Trophoblast cell (in vitro differentiated cells and primary cell): ENCODE results near the gene KANSL1.

Source experiments
- DNase-seq, 2 donors: peaks; one replicate each; pipeline ENCODE4 v3.0.0-alpha.2; 2016
- H2AFZ ChIP-seq: 2 replicates; pipeline ENCODE4 v1.6.1; 2013; ENCODE audit warnings: low read length, moderate library complexity, mild to moderate bottlenecking; ENCODE audit not compliant: insufficient read depth, poor library complexity
- H2AK5ac ChIP-seq: 2 replicates; pipeline ENCODE4 v1.6.1; 2013; ENCODE audit warnings: mild to moderate bottlenecking, low read length
- H2BK120ac ChIP-seq: 2 replicates; pipeline ENCODE4 v1.6.1; 2013; ENCODE audit warnings: low read length, mild to moderate bottlenecking, moderate library complexity; ENCODE audit not compliant: insufficient read depth, poor library complexity
- H2BK12ac ChIP-seq: 2 replicates; pipeline ENCODE4 v1.6.1; 2013; ENCODE audit warnings: mild to moderate bottlenecking, low read length, moderate library complexity
- H2BK5ac ChIP-seq: 2 replicates; pipeline ENCODE4 v1.6.1; 2013; ENCODE audit warnings: low read length, low read depth, moderate library complexity, mild to moderate bottlenecking; ENCODE audit not compliant: poor library complexity
- H3K14ac ChIP-seq: 2 replicates; pipeline ENCODE4 v1.6.1; 2013; ENCODE audit warnings: mild to moderate bottlenecking, low read length
- H3K18ac ChIP-seq: 2 replicates; pipeline ENCODE4 v1.6.1; 2013; ENCODE audit warnings: mild to moderate bottlenecking, low read length
- H3K23ac ChIP-seq: 2 replicates; pipeline ENCODE4 v1.6.1; 2013; ENCODE audit warnings: low read length
- H3K27ac ChIP-seq: 2 replicates; pipeline ENCODE4 v1.5.1; 2013; ENCODE audit warnings: low read depth, mild to moderate bottlenecking, inconsistent platforms, low read length, moderate library complexity
- H3K27me3 ChIP-seq: 2 replicates; pipeline ENCODE4 v1.6.1; 2013; ENCODE audit warnings: inconsistent platforms, mild to moderate bottlenecking, low read length, moderate library complexity; ENCODE audit not compliant: insufficient read depth
- H3K36me3 ChIP-seq, 2 experiments: 1 replicate in 1 of 2; 2 replicates in 1 of 2; pipeline ENCODE4 v1.6.1; 2013; ENCODE audit warnings: low read length in 2 of 2, mild to moderate bottlenecking in 2 of 2, moderate library complexity in 1 of 2; ENCODE audit not compliant: insufficient read depth in 2 of 2, control insufficient read depth in 1 of 2
- H3K4ac ChIP-seq: 2 replicates; pipeline ENCODE4 v1.6.1; 2013; ENCODE audit warnings: low read depth, mild to moderate bottlenecking, low read length, moderate library complexity
- H3K4me1 ChIP-seq, 2 experiments: 1 replicate in 1 of 2; 2 replicates in 1 of 2; pipeline ENCODE4 v1.6.1; 2013; ENCODE audit warnings: low read length in 2 of 2, mild to moderate bottlenecking in 2 of 2, moderate library complexity in 1 of 2; ENCODE audit not compliant: insufficient read depth in 2 of 2, control insufficient read depth in 1 of 2
- H3K4me2 ChIP-seq: 2 replicates; pipeline ENCODE4 v1.6.1; 2013; ENCODE audit warnings: inconsistent platforms, mild to moderate bottlenecking, low read length, moderate library complexity
- H3K4me3 ChIP-seq: 2 replicates; pipeline ENCODE4 v1.5.1; 2013; ENCODE audit warnings: mild to moderate bottlenecking, low read depth, low read length, inconsistent platforms
- H3K79me1 ChIP-seq: one replicate; pipeline ENCODE4 v1.6.1; 2013; ENCODE audit warnings: low read length
- H3K79me2 ChIP-seq: 2 replicates; pipeline ENCODE4 v1.6.1; 2013; ENCODE audit warnings: low read length, mild to moderate bottlenecking; ENCODE audit not compliant: control insufficient read depth, insufficient read depth, poor library complexity
- H3K9ac ChIP-seq: 2 replicates; pipeline ENCODE4 v1.6.1; 2013; ENCODE audit warnings: mild to moderate bottlenecking, low read length
- H3K9me3 ChIP-seq: 2 replicates; pipeline ENCODE4 v1.6.1; 2013; ENCODE audit warnings: low read depth, mild to moderate bottlenecking, control low read depth, inconsistent platforms, low read length; ENCODE audit not compliant: insufficient read depth
- H4K12ac ChIP-seq: 2 replicates; pipeline ENCODE4 v1.6.1; 2013; ENCODE audit warnings: low read depth, mild to moderate bottlenecking, low read length, moderate library complexity
- H4K8ac ChIP-seq: 2 replicates; pipeline ENCODE4 v1.6.1; 2013; ENCODE audit warnings: low read depth, mild to moderate bottlenecking, low read length, moderate library complexity
- H4K91ac ChIP-seq: one replicate; pipeline ENCODE4 v1.6.1; 2013; ENCODE audit warnings: low read depth, mild to moderate bottlenecking, low read length, moderate library complexity
- WGBS: extraction: QIAGEN DNeasy Blood & Tissue Kit; methylation state at CpG from one replicate; pipeline ENCODE4 v1.1.7; 2013; ENCODE audit warnings: missing lambda C conversion rate; ENCODE audit not compliant: insufficient read length, insufficient coverage; ENCODE audit errors: extremely low coverage; 5-methylcytosine and 5-hydroxymethylcytosine counted together

KANSL1 gene

DNA sequence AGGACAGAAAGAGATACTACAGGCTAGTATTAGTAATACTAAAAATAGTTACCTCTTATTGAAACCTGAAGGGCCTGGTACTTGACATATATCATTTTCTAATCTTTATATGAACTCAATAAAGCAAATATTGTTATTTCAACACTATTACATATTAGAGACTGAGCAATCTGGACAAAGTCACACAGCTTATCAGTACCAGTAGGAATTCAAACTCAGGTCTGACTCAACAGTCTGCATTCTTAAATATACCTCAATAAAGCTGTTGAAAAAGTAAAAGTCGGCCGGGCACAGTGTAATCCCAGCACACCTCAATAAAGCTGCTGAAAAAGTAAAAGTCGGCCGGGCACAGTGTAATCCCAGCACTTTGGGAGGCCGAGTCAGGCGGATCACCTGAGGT, 67.4 kb downstream of the KANSL1 start:
- Histone ChIP-seq H3K18ac (no peak overlapping the region), H3K27me3 (no peaks in the 10 kb centered on the region), H4K12ac (no peak overlapping the region), H3K27ac (no peak overlapping the region), H3K14ac (no peak overlapping the region), H2BK12ac (no peak overlapping the region), H3K9me3 (no peaks in the 10 kb centered on the region), H3K4me1 (peaks cover 0 to 1% of the 10 kb centered on the region in 2 experiments), H3K4me3 (no peak overlapping the region), H2AK5ac (no peak overlapping the region), H3K4ac (peak overlapping the region; percentile 22), H3K36me3 (no peaks in the 10 kb centered on the region), H3K4me2 (no peak overlapping the region), H4K91ac (no peak overlapping the region), H3K79me2 (peaks cover 13% of the 10 kb centered on the region), H4K8ac (no peak overlapping the region), H2AFZ (no peak overlapping the region), H2BK120ac (no peak overlapping the region), H2BK5ac (no peak overlapping the region), H3K79me1 (no peaks in the 10 kb centered on the region), H3K23ac (no peak overlapping the region), H3K9ac (no peak overlapping the region)
- no CpG with 5 or more reads among the region's 6 CpGs for WGBS
- DNase-seq, result peak; percentile 20 to 74

DNA sequence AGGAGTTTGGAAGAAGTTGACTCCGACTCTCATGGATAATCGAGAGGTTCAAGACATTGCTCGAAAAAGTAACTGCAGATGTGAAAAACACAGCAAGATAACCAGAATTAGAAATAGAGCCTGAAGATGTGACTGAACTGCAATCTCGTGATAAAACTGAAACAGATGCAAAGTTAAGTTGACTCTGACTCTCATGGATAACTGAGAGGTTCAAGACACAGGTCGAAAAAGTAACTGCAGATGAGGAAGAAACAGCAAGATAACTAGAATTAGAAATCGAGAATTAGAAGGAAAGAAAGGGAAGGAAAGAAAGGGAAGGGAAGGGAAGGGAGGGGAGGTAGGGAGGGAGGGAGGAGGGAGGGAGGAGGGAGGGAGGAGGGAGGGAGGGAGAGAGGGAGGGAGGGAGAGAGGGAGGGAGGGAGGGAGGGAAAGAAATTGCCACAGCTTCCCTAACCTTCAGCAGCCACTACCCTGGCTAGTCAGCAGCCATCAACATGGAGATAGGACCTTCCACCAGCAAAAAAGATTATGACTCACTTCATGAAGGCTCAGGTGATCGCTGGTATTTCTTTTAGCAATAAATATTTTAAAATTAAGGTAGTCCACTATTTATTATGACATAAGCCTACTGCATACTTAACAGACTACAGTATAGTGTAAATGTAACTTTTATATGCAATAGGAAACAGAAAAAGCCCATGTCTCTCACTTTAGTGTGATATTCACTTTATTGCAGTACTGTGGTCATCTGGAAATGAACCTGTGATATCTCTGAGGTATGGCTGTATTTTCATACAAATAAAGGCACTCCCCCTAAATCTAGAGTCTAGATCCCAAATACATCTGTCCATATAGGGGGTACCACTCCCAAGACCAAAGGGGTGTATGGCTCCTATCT, 68.3 kb downstream of the KANSL1 start:
- Histone ChIP-seq H2BK5ac (no peak overlapping the region), H3K23ac (no peak overlapping the region), H3K27ac (no peak overlapping the region), H2AFZ (no peak overlapping the region), H3K27me3 (no peaks in the 10 kb centered on the region), H2BK120ac (no peak overlapping the region), H3K9me3 (no peaks in the 10 kb centered on the region), H3K4me3 (no peak overlapping the region), H3K18ac (no peak overlapping the region), H4K8ac (no peak overlapping the region), H2BK12ac (no peak overlapping the region), H4K91ac (no peak overlapping the region), H2AK5ac (no peak overlapping the region), H3K14ac (no peak overlapping the region), H4K12ac (no peak overlapping the region), H3K4me1 (peaks cover 0 to 1% of the 10 kb centered on the region in 2 experiments), H3K79me1 (no peaks in the 10 kb centered on the region), H3K79me2 (peaks cover 13% of the 10 kb centered on the region), H3K4me2 (no peak overlapping the region), H3K9ac (no peak overlapping the region), H3K36me3 (no peaks in the 10 kb centered on the region), H3K4ac (peak overlapping the region; percentile 71)
- DNase-seq, result peak in 1 of 2 donors; percentile 17
- no CpG with 5 or more reads among the region's 7 CpGs for WGBS

DNA sequence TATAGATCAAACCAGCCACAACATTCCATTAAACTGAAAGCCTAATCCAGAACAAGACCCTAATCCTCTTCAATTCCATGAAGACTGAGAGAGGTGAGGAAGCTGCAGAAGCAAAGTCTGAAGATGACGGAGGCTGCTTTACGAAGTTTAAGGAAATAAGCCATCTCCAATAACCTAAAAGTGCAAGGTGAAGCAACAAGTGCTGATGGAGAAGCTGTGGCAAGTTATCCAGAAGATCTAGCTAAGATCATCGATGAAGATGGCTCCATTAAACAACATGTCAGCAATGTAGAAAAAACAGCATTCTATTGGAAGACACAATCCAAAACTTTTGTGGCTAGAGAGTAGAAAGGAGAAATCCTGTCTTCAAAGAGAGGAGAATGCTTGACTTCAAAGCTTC, 69.6 kb downstream of the KANSL1 start:
- H2BK120ac ChIP-seq, result no peak overlapping the region
- no peak overlapping the region for H2BK5ac ChIP-seq
- peak overlapping the region; percentile 81 for H3K4ac ChIP-seq
- H3K27me3 ChIP-seq, result no peaks in the 10 kb centered on the region
- peaks cover 10% of the 10 kb centered on the region for H3K79me2 ChIP-seq
- WGBS, result no CpG with 5 or more reads among the region's 3 CpGs
- no peaks in the 10 kb centered on the region for H3K4me1 ChIP-seq
- H3K23ac ChIP-seq, result no peak overlapping the region
- no peak overlapping the region for H4K12ac ChIP-seq
- H3K14ac ChIP-seq, result no peak overlapping the region
- no peak overlapping the region for H3K18ac ChIP-seq
- H4K8ac ChIP-seq, result no peak overlapping the region
- no peak overlapping the region for H2AK5ac ChIP-seq
- no peaks in the 10 kb centered on the region for H3K9me3 ChIP-seq
- H2BK12ac ChIP-seq, result no peak overlapping the region
- no peak overlapping the region for H3K27ac ChIP-seq
- H4K91ac ChIP-seq, result no peak overlapping the region
- no peak overlapping the region for H3K4me2 ChIP-seq
- no peak for DNase-seq
- H2AFZ ChIP-seq, result no peak overlapping the region
- no peak overlapping the region for H3K9ac ChIP-seq
- H3K79me1 ChIP-seq, result no peaks in the 10 kb centered on the region
- H3K4me3 ChIP-seq, result no peak overlapping the region
- H3K36me3 ChIP-seq, result no peaks in the 10 kb centered on the region

DNA sequence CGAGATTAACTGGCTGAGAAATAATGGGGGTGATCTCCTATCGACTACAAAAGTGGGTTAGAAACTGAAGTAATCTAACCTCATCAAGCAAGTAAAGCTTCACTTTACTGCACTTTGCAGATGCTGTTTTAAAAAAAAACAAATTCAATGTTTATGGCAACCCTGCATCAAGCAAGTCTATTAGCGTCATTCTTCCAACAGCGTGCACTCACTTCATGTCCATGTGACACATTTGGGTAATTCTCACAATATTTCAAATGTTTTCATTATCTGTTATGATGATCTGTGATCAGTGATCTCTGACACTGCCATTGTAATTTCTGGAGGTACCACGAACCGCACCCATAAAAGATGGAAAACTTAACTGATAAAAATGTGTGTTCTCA, 70.8 kb downstream of the KANSL1 start:
- Histone ChIP-seq H3K4ac (peak overlapping the region; percentile 71), H3K4me2 (no peak overlapping the region), H2AK5ac (no peak overlapping the region), H3K9ac (no peak overlapping the region), H3K18ac (no peak overlapping the region), H4K91ac (no peak overlapping the region), H2BK120ac (no peak overlapping the region), H3K36me3 (no peaks in the 10 kb centered on the region), H3K27ac (no peak overlapping the region), H3K23ac (no peak overlapping the region), H2AFZ (no peak overlapping the region), H4K8ac (no peak overlapping the region), H3K4me1 (no peaks in the 10 kb centered on the region), H3K79me2 (peaks cover 12% of the 10 kb centered on the region), H2BK5ac (no peak overlapping the region), H3K14ac (no peak overlapping the region), H3K27me3 (no peaks in the 10 kb centered on the region), H2BK12ac (no peak overlapping the region), H4K12ac (no peak overlapping the region), H3K4me3 (no peak overlapping the region), H3K9me3 (no peaks in the 10 kb centered on the region), H3K79me1 (no peaks in the 10 kb centered on the region)
- no CpG with 5 or more reads among the region's 6 CpGs for WGBS
- DNase-seq, result peak; percentile 9 to 63
